VCaP (cell line): ENCODE results near the gene TMBIM4.

ENCODE experiments used
- H3K27ac ChIP-seq: fragments of 450-650 bp; 2 replicates; pipeline ENCODE4 v1.5.1; 2017
- TF ChIP-seq, protein P1 (sequence below): fragments of 450-650 bp; conservative IDR thresholded peaks from 2 replicates; pipeline ENCODE4 v1.5.1; 2017; ENCODE audit warnings: mild to moderate bottlenecking, moderate library complexity

Gene TMBIM4

DNA sequence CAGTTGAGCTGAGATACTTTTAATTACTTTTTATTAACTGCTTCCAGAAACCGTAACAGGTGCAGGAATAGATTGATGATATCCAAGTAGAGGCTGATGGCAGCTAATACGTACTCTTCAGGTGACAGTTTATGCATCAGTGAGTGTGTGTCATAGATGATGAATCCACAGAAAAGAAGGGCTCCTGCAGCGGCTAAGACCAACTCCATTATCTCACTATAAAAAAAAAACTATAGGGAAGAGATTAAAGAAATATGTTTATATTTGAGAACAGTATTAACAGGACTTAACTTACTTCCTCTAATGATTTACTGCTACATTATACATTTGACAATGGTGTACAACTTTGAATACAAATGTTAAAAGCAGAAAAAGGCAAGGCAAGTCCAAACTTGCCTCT, 31.9 kb downstream of the TMBIM4 start:
- TF ChIP-seq, protein P1, sequence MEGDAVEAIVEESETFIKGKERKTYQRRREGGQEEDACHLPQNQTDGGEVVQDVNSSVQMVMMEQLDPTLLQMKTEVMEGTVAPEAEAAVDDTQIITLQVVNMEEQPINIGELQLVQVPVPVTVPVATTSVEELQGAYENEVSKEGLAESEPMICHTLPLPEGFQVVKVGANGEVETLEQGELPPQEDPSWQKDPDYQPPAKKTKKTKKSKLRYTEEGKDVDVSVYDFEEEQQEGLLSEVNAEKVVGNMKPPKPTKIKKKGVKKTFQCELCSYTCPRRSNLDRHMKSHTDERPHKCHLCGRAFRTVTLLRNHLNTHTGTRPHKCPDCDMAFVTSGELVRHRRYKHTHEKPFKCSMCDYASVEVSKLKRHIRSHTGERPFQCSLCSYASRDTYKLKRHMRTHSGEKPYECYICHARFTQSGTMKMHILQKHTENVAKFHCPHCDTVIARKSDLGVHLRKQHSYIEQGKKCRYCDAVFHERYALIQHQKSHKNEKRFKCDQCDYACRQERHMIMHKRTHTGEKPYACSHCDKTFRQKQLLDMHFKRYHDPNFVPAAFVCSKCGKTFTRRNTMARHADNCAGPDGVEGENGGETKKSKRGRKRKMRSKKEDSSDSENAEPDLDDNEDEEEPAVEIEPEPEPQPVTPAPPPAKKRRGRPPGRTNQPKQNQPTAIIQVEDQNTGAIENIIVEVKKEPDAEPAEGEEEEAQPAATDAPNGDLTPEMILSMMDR, result no peak
- H3K27ac ChIP-seq, result no peak overlapping the region

DNA sequence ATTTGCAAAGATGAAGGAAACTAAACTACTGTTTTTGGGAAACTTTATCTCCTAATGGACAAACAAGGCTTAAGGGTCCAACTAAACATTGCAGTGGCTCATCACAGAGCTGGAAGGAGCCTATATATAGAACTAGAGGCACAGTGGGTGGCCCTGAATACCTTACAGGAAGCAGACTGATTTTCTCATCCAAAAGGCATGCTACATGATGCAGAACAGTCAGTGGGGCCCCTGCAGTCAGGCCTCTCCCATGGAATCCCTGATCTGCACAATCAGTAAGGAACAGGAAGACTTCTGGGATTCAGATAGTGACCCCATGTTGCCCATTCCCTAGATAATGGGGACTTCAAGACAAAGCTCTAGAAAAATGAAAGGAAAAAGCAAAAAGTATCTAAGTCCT, 37.4 kb downstream of the TMBIM4 start:
- no peak overlapping the region for H3K27ac ChIP-seq
- TF ChIP-seq, protein P1, result no peak

DNA sequence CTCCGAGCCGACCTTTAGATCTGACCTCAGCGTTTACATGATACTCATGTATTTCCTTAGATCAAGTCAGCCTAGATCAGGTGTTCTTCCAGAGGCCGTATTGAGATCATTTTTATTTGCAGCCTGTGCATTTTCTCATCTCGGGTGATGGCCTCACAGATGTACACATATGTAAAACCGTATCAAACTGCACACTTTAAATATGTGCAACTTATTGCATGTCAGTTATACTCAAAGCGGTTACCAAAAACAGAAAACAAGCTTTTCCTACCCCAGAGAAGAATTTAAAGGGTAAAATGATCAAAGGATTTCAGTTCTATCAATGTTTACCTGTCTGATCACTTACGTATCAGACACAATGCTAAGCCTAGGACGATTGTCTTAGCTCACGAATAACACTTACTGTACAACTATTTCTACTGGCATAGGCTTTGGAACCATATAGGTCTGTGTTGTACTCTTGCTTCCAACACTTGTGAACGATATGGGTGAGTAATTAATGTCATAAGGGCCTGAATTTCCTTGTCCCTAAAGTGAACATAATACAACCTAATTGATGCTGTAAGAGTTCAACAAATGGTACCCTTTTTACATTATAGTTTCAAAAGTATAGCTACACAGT, 38.6 kb downstream of the TMBIM4 start:
- TF ChIP-seq, protein P1, result no peak
- peak overlapping the region; percentile 91 for H3K27ac ChIP-seq

DNA sequence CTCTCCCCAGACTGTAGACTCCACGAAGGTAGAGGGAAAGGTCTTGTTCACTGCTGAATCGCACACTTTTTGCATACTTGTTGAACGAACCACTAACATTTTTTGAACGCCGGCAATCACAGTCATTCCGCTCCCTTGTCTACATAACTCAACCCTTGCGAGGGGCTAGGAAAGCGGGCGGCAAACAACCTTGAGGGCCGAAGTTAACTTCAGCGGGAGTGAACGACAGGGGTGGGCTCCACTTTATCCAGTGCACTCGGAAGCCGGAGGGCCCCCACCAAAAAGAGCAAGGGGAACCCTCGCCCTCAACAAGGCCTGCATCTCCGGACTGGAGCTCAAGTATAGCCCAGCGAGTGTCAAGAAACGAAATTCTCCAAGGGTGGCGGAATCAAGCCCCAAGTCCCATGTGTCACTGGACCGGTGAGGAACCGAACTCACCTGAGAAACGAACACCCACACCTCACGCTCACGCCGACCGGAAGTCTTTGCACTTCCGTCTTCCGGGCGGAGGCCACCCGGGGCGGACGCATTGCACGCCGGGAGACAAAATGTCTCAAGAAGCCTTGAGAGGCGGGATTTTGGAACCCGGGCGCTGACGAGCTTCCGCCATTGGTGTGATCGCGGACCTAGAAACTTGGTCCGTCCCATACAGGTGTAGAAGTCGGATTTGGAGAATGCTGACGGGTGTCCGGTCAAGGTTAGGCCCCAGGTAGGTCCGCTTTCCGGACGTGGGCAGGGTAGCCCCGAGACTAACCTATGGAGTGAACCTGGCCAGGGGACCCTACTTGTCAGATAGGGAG, 39.3 kb downstream of the TMBIM4 start, which contains the start of gene LLPH:
LLPH (minus strand) TSS at position 484 of the 800 bp plus-strand sequence. CDS start 1,644 bp downstream, outside the sequence.
- TF ChIP-seq, protein P1, result no peak
- H3K27ac ChIP-seq, result peak within 1 kb of the TSS; percentile 91

DNA sequence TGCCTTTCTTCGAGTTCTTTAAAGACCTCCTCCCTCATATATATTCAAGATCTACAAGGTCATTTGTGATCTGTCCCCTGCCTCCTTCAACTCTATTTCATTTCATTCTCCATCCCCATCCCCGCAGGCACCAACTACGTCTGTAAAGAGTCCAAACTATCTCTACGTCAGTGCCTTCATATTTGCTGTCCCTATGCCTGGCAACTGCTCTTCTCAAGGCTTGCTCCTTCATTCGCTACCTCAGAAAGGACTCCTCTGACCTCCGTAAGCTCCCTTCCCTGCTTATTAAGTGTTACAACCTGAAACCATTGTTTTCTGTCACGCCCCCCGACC, 39.9 kb downstream of the TMBIM4 start:
- TF ChIP-seq, protein P1, result no peak
- peak overlapping the region; percentile 91 for H3K27ac ChIP-seq

DNA sequence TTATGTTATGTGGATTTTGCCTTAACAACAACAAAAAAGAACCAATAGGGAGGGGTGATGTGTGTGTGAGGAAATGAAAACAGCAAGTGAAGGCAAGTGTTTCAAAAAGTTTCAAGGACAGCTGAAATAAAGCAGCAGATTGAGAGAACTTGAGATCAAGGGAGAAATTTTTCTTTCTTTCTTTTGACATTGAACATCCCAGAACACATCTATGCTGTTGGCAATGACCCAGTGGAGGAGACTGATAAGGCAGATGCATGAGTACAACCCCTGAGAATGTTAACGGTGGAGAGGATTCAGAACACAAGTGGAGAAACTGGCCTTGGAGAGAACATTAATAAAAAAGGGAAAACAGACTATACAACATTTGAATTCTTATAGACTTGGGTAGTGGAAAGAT, 42.1 kb downstream of the TMBIM4 start:
- TF ChIP-seq, protein P1, result no peak
- H3K27ac ChIP-seq, result no peak overlapping the region

DNA sequence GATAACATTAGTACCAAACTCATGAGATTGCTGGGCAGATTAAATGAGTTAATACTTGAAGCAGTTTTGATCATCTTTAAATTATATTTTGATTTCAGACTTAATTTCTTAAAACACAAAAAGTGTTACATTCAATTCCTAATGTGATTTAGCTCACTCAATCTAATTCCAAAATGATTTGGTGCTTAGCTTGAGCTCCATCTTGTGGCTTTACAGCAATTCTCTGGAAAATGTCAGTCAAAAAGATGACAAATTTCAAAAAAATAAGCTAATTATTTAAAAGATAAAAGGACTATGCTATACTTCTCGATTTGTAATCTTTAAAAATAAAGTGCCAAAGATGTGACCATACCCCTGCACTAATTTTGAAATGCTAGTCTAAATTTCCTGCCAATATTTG, 49.3 kb downstream of the TMBIM4 start:
- TF ChIP-seq, protein P1, result peak; percentile 23; the same call in 1 of the 2 replicates
- no peak overlapping the region for H3K27ac ChIP-seq
